HT1080 (cell line): ENCODE data around the gene SBNO1. TPM values are rescaled to one million over a fixed set of nuclear protein-coding genes. Genes with fewer than 3 reads are reported as not detected.
"Not testable (repeated sequence)": the region's sequence is repeated elsewhere in the genome, so short reads cannot be mapped to it uniquely, and the experiment has no call there.

ENCODE experiments used
- DNase-seq: peaks from one replicate; pipeline ENCODE4 v3.0.0-alpha.2; 2015; ENCODE audit warnings: low read depth
- total RNA-seq: library from RNA; depleted of rRNA; stranded (reverse); fragments of >200 nt; shearing (Covaris generic); gene quantifications from 2 replicates; pipeline ENCODE4 v1.2.3, GENCODE V29; 2014

The SBNO1 gene
- total RNA-seq, 1 experiment from 2014 or later: 29.0 TPM

GRCh38 chr12:123346946-123347345 lies 17.7 kb downstream of the SBNO1 start:
- DNase-seq: no peak

- no peak for DNase-seq
Measured at GRCh38 chr12:123344086-123344485, 20.6 kb downstream of the SBNO1 start.

- DNase-seq: no peak
Measured at GRCh38 chr12:123337070-123337469, 27.6 kb downstream of the SBNO1 start.

- no peak for DNase-seq
Measured at GRCh38 chr12:123336530-123336929, 28.1 kb downstream of the SBNO1 start.

GRCh38 chr12:123335490-123335889 lies 29.2 kb downstream of the SBNO1 start:
- no peak for DNase-seq

- no peak for DNase-seq
Measured at GRCh38 chr12:123329799-123330198, 34.8 kb downstream of the SBNO1 start.

- no peak for DNase-seq
Measured at GRCh38 chr12:123319826-123320225, 44.8 kb downstream of the SBNO1 start.

- no peak for DNase-seq
Measured at GRCh38 chr12:123319273-123319672, 45.4 kb downstream of the SBNO1 start.

- DNase-seq: not testable (repeated sequence)
Measured at GRCh38 chr12:123313046-123313445, 51.6 kb downstream of the SBNO1 start.

- no peak for DNase-seq
Measured at GRCh38 chr12:123306200-123306599, 58.4 kb downstream of the SBNO1 start.

GRCh38 chr12:123305136-123305535 lies 59.5 kb downstream of the SBNO1 start:
- no peak for DNase-seq

GRCh38 chr12:123293178-123293760 lies 71.4 kb downstream of the SBNO1 start:
- DNase-seq: no peak

- DNase-seq: no peak
Measured at GRCh38 chr12:123289911-123290310, 74.7 kb downstream of the SBNO1 start.

GRCh38 chr12:123288751-123289346 lies 75.8 kb downstream of the SBNO1 start:
- DNase-seq: no peak

- DNase-seq: no peak
Measured at GRCh38 chr12:123286652-123287373, 77.8 kb downstream of the SBNO1 start.

- no peak for DNase-seq
Measured at GRCh38 chr12:123284669-123285068, 80.0 kb downstream of the SBNO1 start.

- DNase-seq: no peak
Measured at GRCh38 chr12:123283461-123283860, 81.2 kb downstream of the SBNO1 start.

- DNase-seq: no peak
Measured at GRCh38 chr12:123282111-123282510, 82.5 kb downstream of the SBNO1 start.

- no peak for DNase-seq
Measured at GRCh38 chr12:123280971-123281370, 83.7 kb downstream of the SBNO1 start.

- no peak for DNase-seq
Measured at GRCh38 chr12:123278101-123278627, 86.5 kb downstream of the SBNO1 start.

GRCh38 chr12:123273166-123273565 lies 91.5 kb downstream of the SBNO1 start:
- DNase-seq: no peak

GRCh38 chr12:123271001-123271668 lies 93.5 kb downstream of the SBNO1 start:
- DNase-seq: no peak
